ENCODE data around the gene CD28. TPM values are rescaled to one million over a fixed set of nuclear protein-coding genes. Genes with fewer than 3 reads are reported as not detected.

Gene CD28
- total and polyA plus RNA-seq, 2 donors from 2014 or later = 0.37 to 4.7 TPM

GRCh38 chr2:203730076-203730729 is 23.8 kb downstream of the CD28 start:
- no peaks in the 10 kb centered on the region for H3K4me1 ChIP-seq (ENCODE audit: control insufficient read depth in 2 of 3, insufficient read depth in 2 of 3, low read depth in 1 of 3, low read length in 3 of 3)
- no peaks in the 10 kb centered on the region for H3K36me3 ChIP-seq (ENCODE audit: control insufficient read depth in 2 of 3, insufficient read depth in 3 of 3, low read length in 3 of 3)
- DNase-seq (no peak), FAIRE-seq (no peak)
- H3K9me3 ChIP-seq (ENCODE audit: control insufficient read depth in 2 of 3, insufficient read depth in 1 of 3, low read length in 3 of 3) = no peaks in the 10 kb centered on the region
- no peak for TF ChIP-seq CTCF (IDR thresholded peaks at IDR 0.05; ENCODE audit: borderline replicate concordance, extremely low read depth, insufficient read depth)
- no peak overlapping the region for H3K9ac ChIP-seq (ENCODE audit: low read length in 3 of 3)
- no peaks in the 10 kb centered on the region for H3K27me3 ChIP-seq (ENCODE audit: control insufficient read depth, insufficient read depth, low read length)
- intact Hi-C loops (cut with DNase I) = no loop called here
- no peak overlapping the region for H3K27ac ChIP-seq (ENCODE audit: low read depth in 2 of 2, low read length in 2 of 2)
- H3K4me3 ChIP-seq (ENCODE audit: low read length in 3 of 3) = no peak overlapping the region

GRCh38 chr2:203730883-203731282 is 24.4 kb downstream of the CD28 start:
- FAIRE-seq = no peak

GRCh38 chr2:203732092-203732952 is 25.9 kb downstream of the CD28 start:
- TF ChIP-seq CTCF (IDR thresholded peaks at IDR 0.05; ENCODE audit: borderline replicate concordance, extremely low read depth, insufficient read depth) = no peak
- no peak for DNase-seq
- Histone ChIP-seq H3K4me1 (ENCODE audit: control insufficient read depth in 2 of 3, insufficient read depth in 2 of 3, low read depth in 1 of 3, low read length in 3 of 3) (no peaks in the 10 kb centered on the region), H3K9ac (ENCODE audit: low read length in 3 of 3) (no peak overlapping the region), H3K4me3 (ENCODE audit: low read length in 3 of 3) (no peak overlapping the region), H3K36me3 (ENCODE audit: control insufficient read depth in 2 of 3, insufficient read depth in 3 of 3, low read length in 3 of 3) (no peaks in the 10 kb centered on the region), H3K27me3 (ENCODE audit: control insufficient read depth, insufficient read depth, low read length) (no peaks in the 10 kb centered on the region), H3K9me3 (ENCODE audit: control insufficient read depth in 2 of 3, insufficient read depth in 1 of 3, low read length in 3 of 3) (no peaks in the 10 kb centered on the region), H3K27ac (ENCODE audit: low read depth in 2 of 2, low read length in 2 of 2) (no peak overlapping the region)
- no peak for FAIRE-seq
- intact Hi-C loops (cut with DNase I) = no loop called here

More at GRCh38 chr2:203730883-203731282, 24.4 kb downstream of the CD28 start:
- no peaks in the 10 kb centered on the region for H3K27me3 ChIP-seq (ENCODE audit: control insufficient read depth, insufficient read depth, low read length)
- intact Hi-C loops (cut with DNase I) = no loop called here
- H3K9me3 ChIP-seq (ENCODE audit: control insufficient read depth in 2 of 3, insufficient read depth in 1 of 3, low read length in 3 of 3) = no peaks in the 10 kb centered on the region
- no peak overlapping the region for H3K4me3 ChIP-seq (ENCODE audit: low read length in 3 of 3)
- DNase-seq = no peak
- no peak overlapping the region for H3K9ac ChIP-seq (ENCODE audit: low read length in 3 of 3)
- H3K36me3 ChIP-seq (ENCODE audit: control insufficient read depth in 2 of 3, insufficient read depth in 3 of 3, low read length in 3 of 3) = no peaks in the 10 kb centered on the region
- no peak for TF ChIP-seq CTCF (IDR thresholded peaks at IDR 0.05; ENCODE audit: borderline replicate concordance, extremely low read depth, insufficient read depth)
- no peaks in the 10 kb centered on the region for H3K4me1 ChIP-seq (ENCODE audit: control insufficient read depth in 2 of 3, insufficient read depth in 2 of 3, low read depth in 1 of 3, low read length in 3 of 3)
- H3K27ac ChIP-seq (ENCODE audit: low read depth in 2 of 2, low read length in 2 of 2) = no peak overlapping the region

Data from kidney (tissue), 14 donors.